ENCODE results near the gene ACYP2. TPM values are rescaled to one million over a fixed set of nuclear protein-coding genes. Genes with fewer than 3 reads are reported as not detected.

The ACYP2 gene
- total and polyA plus RNA-seq, 2 donors (not counting 1 experiment from before 2014, with no cell fraction given), result 14.0 to 17.2 TPM

DNA sequence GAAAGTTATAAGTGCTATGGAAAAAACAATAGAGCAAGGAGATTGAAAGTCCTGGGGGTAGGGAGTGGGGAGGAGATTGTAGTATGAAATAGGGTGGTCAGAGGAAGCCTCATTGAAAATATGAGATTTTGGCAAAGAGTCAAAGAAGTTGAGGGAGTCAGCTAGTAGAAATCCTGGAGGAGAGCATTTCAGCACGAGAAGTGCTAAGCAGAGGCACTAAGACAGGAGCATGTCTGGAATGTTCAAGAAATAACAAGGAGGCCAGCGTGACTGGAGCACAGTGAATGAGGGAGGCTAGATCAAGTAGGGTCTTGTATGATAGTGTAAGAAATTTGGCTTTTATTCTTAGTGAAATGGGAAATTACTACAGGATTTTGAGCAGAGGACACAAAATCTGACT lies 142.8 kb downstream of the ACYP2 start:
- no peak overlapping the region for H2AFZ ChIP-seq (ENCODE audit: insufficient read depth, low read depth, low read length, poor library complexity, severe bottlenecking)

GRCh38 chr2:54259413-54260240 lies 144.2 kb downstream of the ACYP2 start:
- H3K27me3 ChIP-seq (replicated peaks in 1 of 4; ENCODE audit: control extremely low read depth in 1 of 4, control insufficient read depth in 3 of 4, insufficient read depth in 4 of 4, low read length in 3 of 4), result no peaks in the 10 kb centered on the region
- H3K27ac ChIP-seq (ENCODE audit: low read length in 2 of 2), result no peak overlapping the region
- no peak overlapping the region for H3K4me3 ChIP-seq (ENCODE audit: control extremely low read depth in 1 of 5, extremely low read depth in 1 of 5, insufficient read depth in 1 of 5, low read depth in 2 of 5, low read length in 4 of 5)
- no peak overlapping the region for H3K27ac Mint-ChIP-seq
- no peak overlapping the region for H3K9ac ChIP-seq (ENCODE audit: low read length)
- H3K4me3 Mint-ChIP-seq, result no peak overlapping the region
- H3K4me2 ChIP-seq (replicated peaks; ENCODE audit: low read depth, low read length, poor library complexity, severe bottlenecking), result no peak overlapping the region
- no peaks in the 10 kb centered on the region for H3K4me1 Mint-ChIP-seq
- H3K9me3 Mint-ChIP-seq (ENCODE audit: insufficient read depth), result no peaks in the 10 kb centered on the region
- no peaks in the 10 kb centered on the region for H3K27me3 Mint-ChIP-seq
- CTCF ChIA-PET, result interaction anchor here (0.8 kb wide), 1 partner anchor 18 kb away, joined by 3 read pairs; no protein-coding TSS in a partner anchor
- intact Hi-C loops (cut with micrococcal nuclease), result no loop called here
- H3K36me3 ChIP-seq (replicated peaks in 1 of 2; ENCODE audit: control extremely low read depth in 1 of 2, control insufficient read depth in 1 of 2, extremely low read depth in 1 of 2, insufficient read depth in 2 of 2, low read length in 1 of 2), result peaks cover 0 to 8% of the 10 kb centered on the region in 2 experiments
- no peak overlapping the region for H2AFZ ChIP-seq (ENCODE audit: insufficient read depth, low read depth, low read length, poor library complexity, severe bottlenecking)
- no peaks in the 10 kb centered on the region for H4K20me1 ChIP-seq (ENCODE audit: control insufficient read depth, insufficient read depth, low read length, poor library complexity, severe bottlenecking)
- H3K4me1 ChIP-seq (ENCODE audit: control insufficient read depth in 2 of 2, insufficient read depth in 2 of 2, low read length in 2 of 2), result no peaks in the 10 kb centered on the region
- peaks cover 0 to 25% (median 0%) of the 10 kb centered on the region in 3 donors for H3K9me3 ChIP-seq (ENCODE audit: control extremely low read depth in 1 of 3, control insufficient read depth in 2 of 3, insufficient read depth in 1 of 3, low read length in 2 of 3)
- 83% methylated on average over 6 of the region's 6 CpGs for WGBS (ENCODE audit: insufficient coverage)
- POLR2A ChIA-PET, result no interaction called here
- DNase-seq, result no peak
- TF ChIP-seq, protein P1, sequence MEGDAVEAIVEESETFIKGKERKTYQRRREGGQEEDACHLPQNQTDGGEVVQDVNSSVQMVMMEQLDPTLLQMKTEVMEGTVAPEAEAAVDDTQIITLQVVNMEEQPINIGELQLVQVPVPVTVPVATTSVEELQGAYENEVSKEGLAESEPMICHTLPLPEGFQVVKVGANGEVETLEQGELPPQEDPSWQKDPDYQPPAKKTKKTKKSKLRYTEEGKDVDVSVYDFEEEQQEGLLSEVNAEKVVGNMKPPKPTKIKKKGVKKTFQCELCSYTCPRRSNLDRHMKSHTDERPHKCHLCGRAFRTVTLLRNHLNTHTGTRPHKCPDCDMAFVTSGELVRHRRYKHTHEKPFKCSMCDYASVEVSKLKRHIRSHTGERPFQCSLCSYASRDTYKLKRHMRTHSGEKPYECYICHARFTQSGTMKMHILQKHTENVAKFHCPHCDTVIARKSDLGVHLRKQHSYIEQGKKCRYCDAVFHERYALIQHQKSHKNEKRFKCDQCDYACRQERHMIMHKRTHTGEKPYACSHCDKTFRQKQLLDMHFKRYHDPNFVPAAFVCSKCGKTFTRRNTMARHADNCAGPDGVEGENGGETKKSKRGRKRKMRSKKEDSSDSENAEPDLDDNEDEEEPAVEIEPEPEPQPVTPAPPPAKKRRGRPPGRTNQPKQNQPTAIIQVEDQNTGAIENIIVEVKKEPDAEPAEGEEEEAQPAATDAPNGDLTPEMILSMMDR (IDR thresholded peaks at IDR 0.05), result no peak
- TF ChIP-seq EZH2 (IDR thresholded peaks at IDR 0.05; ENCODE audit: borderline replicate concordance, insufficient read depth, low read depth, low read length, poor library complexity, severe bottlenecking), result no peak
- H3K79me2 ChIP-seq (ENCODE audit: control insufficient read depth, insufficient read depth, low read length), result no peaks in the 10 kb centered on the region
- ATAC-seq (ENCODE audit: low read depth), result no peak

More for the DNA sequence above, 142.8 kb downstream of the ACYP2 start:
- H3K4me2 ChIP-seq (replicated peaks; ENCODE audit: low read depth, low read length, poor library complexity, severe bottlenecking), result no peak overlapping the region
- no peaks in the 10 kb centered on the region for H3K4me1 ChIP-seq (ENCODE audit: control insufficient read depth in 2 of 2, insufficient read depth in 2 of 2, low read length in 2 of 2)
- no peaks in the 10 kb centered on the region for H3K4me1 Mint-ChIP-seq
- DNase-seq, result no peak
- no peak overlapping the region for H3K9ac ChIP-seq (ENCODE audit: low read length)
- no peaks in the 10 kb centered on the region for H3K27me3 Mint-ChIP-seq
- peaks cover 0 to 11% of the 10 kb centered on the region in 2 experiments for H3K36me3 ChIP-seq (replicated peaks in 1 of 2; ENCODE audit: control extremely low read depth in 1 of 2, control insufficient read depth in 1 of 2, extremely low read depth in 1 of 2, insufficient read depth in 2 of 2, low read length in 1 of 2)
- ChIA-PET CTCF (no interaction called here), POLR2A (no interaction called here)
- no peaks in the 10 kb centered on the region for H3K9me3 Mint-ChIP-seq (ENCODE audit: insufficient read depth)
- H3K79me2 ChIP-seq (ENCODE audit: control insufficient read depth, insufficient read depth, low read length), result no peaks in the 10 kb centered on the region
- H3K9me3 ChIP-seq (ENCODE audit: control extremely low read depth in 1 of 3, control insufficient read depth in 2 of 3, insufficient read depth in 1 of 3, low read length in 2 of 3), result peaks cover 0 to 19% (median 0%) of the 10 kb centered on the region in 3 donors
- TF ChIP-seq EZH2 (IDR thresholded peaks at IDR 0.05; ENCODE audit: borderline replicate concordance, insufficient read depth, low read depth, low read length, poor library complexity, severe bottlenecking), result no peak
- TF ChIP-seq, protein P1 (IDR thresholded peaks at IDR 0.05), result no peak
- intact Hi-C loops (cut with micrococcal nuclease), result no loop called here
- H3K27ac ChIP-seq (ENCODE audit: low read length in 2 of 2), result no peak overlapping the region
- H3K27me3 ChIP-seq (replicated peaks in 1 of 4; ENCODE audit: control extremely low read depth in 1 of 4, control insufficient read depth in 3 of 4, insufficient read depth in 4 of 4, low read length in 3 of 4), result no peaks in the 10 kb centered on the region
- 100% methylated on average over 2 of the region's 2 CpGs for WGBS (ENCODE audit: insufficient coverage)
- ATAC-seq (ENCODE audit: low read depth), result no peak
- H3K4me3 ChIP-seq (ENCODE audit: control extremely low read depth in 1 of 5, extremely low read depth in 1 of 5, insufficient read depth in 1 of 5, low read depth in 2 of 5, low read length in 4 of 5), result no peak overlapping the region
- no peaks in the 10 kb centered on the region for H4K20me1 ChIP-seq (ENCODE audit: control insufficient read depth, insufficient read depth, low read length, poor library complexity, severe bottlenecking)
- no peak overlapping the region for H3K4me3 Mint-ChIP-seq
- no peak overlapping the region for H3K27ac Mint-ChIP-seq
